Astrocyte (in vitro differentiated cells and primary cell): ENCODE results near the gene SHISAL1. TPM values are rescaled to one million over a fixed set of nuclear protein-coding genes. Genes with fewer than 3 reads are reported as not detected.

Experiments used
- DNase-seq: peaks from one replicate; pipeline ENCODE4 v3.0.0-alpha.2; 2010; ENCODE audit warnings: low read depth
- FAIRE-seq: peaks from 2 replicates; lab custom pipeline; 2011; peaks lifted over from hg19 to GRCh38; lab: Jason Lieb, UNC
- H2AFZ ChIP-seq: 2 replicates; pipeline ENCODE4 v1.6.0; 2012; ENCODE audit warnings: low read depth, low read length, inconsistent platforms
- H3K27ac ChIP-seq: 2 replicates; pipeline ENCODE4 v1.5.1; 2011; ENCODE audit warnings: low read depth, low read length, inconsistent platforms
- H3K27me3 ChIP-seq: 2 replicates; pipeline ENCODE4 v1.6.0; 2011; ENCODE audit warnings: low read length, inconsistent platforms; ENCODE audit not compliant: insufficient read depth
- H3K36me3 ChIP-seq: 2 replicates; pipeline ENCODE4 v1.5.1; 2011; ENCODE audit warnings: low read length, inconsistent platforms; ENCODE audit not compliant: insufficient read depth
- H3K4me1 ChIP-seq: 2 replicates; pipeline ENCODE4 v1.5.1; 2011; ENCODE audit warnings: low read length, inconsistent platforms; ENCODE audit not compliant: insufficient read depth
- H3K4me2 ChIP-seq: 2 replicates; pipeline ENCODE4 v1.6.0; 2012; ENCODE audit warnings: low read length, inconsistent platforms
- H3K4me3 ChIP-seq: 2 replicates; pipeline ENCODE4 v1.5.1; 2011; ENCODE audit warnings: low read depth, mild to moderate bottlenecking, low read length, inconsistent platforms; ENCODE audit not compliant: insufficient read depth
- H3K79me2 ChIP-seq: 2 replicates; pipeline ENCODE4 v1.6.0; 2012; ENCODE audit warnings: mild to moderate bottlenecking, low read length, inconsistent platforms; ENCODE audit not compliant: insufficient read depth
- H3K9ac ChIP-seq: 2 replicates; pipeline ENCODE4 v1.6.0; 2012; ENCODE audit warnings: mild to moderate bottlenecking, low read length, inconsistent platforms
- H3K9me3 ChIP-seq: 2 replicates; pipeline ENCODE4 v1.5.1; 2012; ENCODE audit warnings: low read depth, mild to moderate bottlenecking, low read length, inconsistent platforms; ENCODE audit not compliant: insufficient read depth
- H4K20me1 ChIP-seq: 2 replicates; pipeline ENCODE4 v1.6.0; 2012; ENCODE audit warnings: low read length, inconsistent platforms; ENCODE audit not compliant: insufficient read depth
- H3K27ac Mint-ChIP-seq: one replicate; pipeline ENCODE4 v1.8.0; 2021; ENCODE audit warnings: mild to moderate bottlenecking, mixed read lengths; ENCODE audit not compliant: unreplicated experiment
- H3K27me3 Mint-ChIP-seq: one replicate; pipeline ENCODE4 v1.8.0; 2021; ENCODE audit warnings: low read depth, mixed read lengths; ENCODE audit not compliant: unreplicated experiment
- H3K36me3 Mint-ChIP-seq: one replicate; pipeline ENCODE4 v1.8.0; 2021; ENCODE audit warnings: low read depth, mixed read lengths; ENCODE audit not compliant: unreplicated experiment
- H3K4me1 Mint-ChIP-seq: one replicate; pipeline ENCODE4 v1.8.0; 2021; ENCODE audit warnings: low read depth, mixed read lengths; ENCODE audit not compliant: unreplicated experiment
- H3K4me3 Mint-ChIP-seq: one replicate; pipeline ENCODE4 v1.8.0; 2021; ENCODE audit warnings: mild to moderate bottlenecking, moderate library complexity, mixed read lengths; ENCODE audit not compliant: unreplicated experiment
- H3K9me3 Mint-ChIP-seq: one replicate; pipeline ENCODE4 v1.8.0; 2021; ENCODE audit warnings: mild to moderate bottlenecking, mixed read lengths; ENCODE audit not compliant: unreplicated experiment
- CTCF ChIP-seq: IDR thresholded peaks from 2 replicates; pipeline ENCODE4 v1.5.1; 2011; ENCODE audit warnings: low read depth, mild to moderate bottlenecking, inconsistent platforms, low read length, moderate library complexity; ENCODE audit not compliant: insufficient read depth
- EZH2 ChIP-seq: IDR thresholded peaks from 2 replicates; pipeline ENCODE4 v1.6.1; 2012; ENCODE audit warnings: mild to moderate bottlenecking, low read length, inconsistent platforms; ENCODE audit not compliant: insufficient read depth
- total RNA-seq: library from RNA; stranded (reverse); gene quantifications from 2 replicates; pipeline ENCODE4 v1.2.1, GENCODE V29; 2021

The SHISAL1 gene
- total RNA-seq, 1 donor from 2014 or later: 0.36 TPM

GRCh38 chr22:44351685-44352377, 39.1 kb upstream of the SHISAL1 start:
- Histone ChIP-seq H3K4me1 (peaks cover 15% of the 10 kb centered on the region), H4K20me1 (no peaks in the 10 kb centered on the region), H3K9ac (peak overlapping the region; percentile 33), H3K79me2 (no peaks in the 10 kb centered on the region), H2AFZ (no peak overlapping the region), H3K4me3 (no peak overlapping the region), H3K4me2 (peak overlapping the region; percentile 76), H3K27me3 (peaks cover 22% of the 10 kb centered on the region), H3K36me3 (no peaks in the 10 kb centered on the region), H3K9me3 (no peaks in the 10 kb centered on the region), H3K27ac (peak overlapping the region; percentile 24)
- peak overlapping the region; percentile 78 for H3K27ac Mint-ChIP-seq
- no peak overlapping the region for H3K4me3 Mint-ChIP-seq
- H3K9me3 Mint-ChIP-seq: no peaks in the 10 kb centered on the region
- H3K36me3 Mint-ChIP-seq: no peaks in the 10 kb centered on the region
- TF ChIP-seq CTCF (no peak), EZH2 (no peak)
- peaks cover 47% of the 10 kb centered on the region for H3K27me3 Mint-ChIP-seq
- DNase-seq: peak; percentile 93
- H3K4me1 Mint-ChIP-seq: peaks cover 15% of the 10 kb centered on the region
- peak; percentile 54 for FAIRE-seq

GRCh38 chr22:44351037-44351436, 38.3 kb upstream of the SHISAL1 start:
- peaks cover 22% of the 10 kb centered on the region for H3K27me3 ChIP-seq
- no peaks in the 10 kb centered on the region for H4K20me1 ChIP-seq
- no peaks in the 10 kb centered on the region for H3K79me2 ChIP-seq
- DNase-seq (no peak), FAIRE-seq (no peak)
- H2AFZ ChIP-seq: no peak overlapping the region
- Mint-ChIP-seq H3K9me3 (no peaks in the 10 kb centered on the region), H3K4me1 (peaks cover 16% of the 10 kb centered on the region), H3K36me3 (no peaks in the 10 kb centered on the region), H3K27me3 (peaks cover 50% of the 10 kb centered on the region), H3K27ac (peak overlapping the region; percentile 68), H3K4me3 (no peak overlapping the region)
- peak overlapping the region; percentile 33 for H3K9ac ChIP-seq
- TF ChIP-seq CTCF (no peak), EZH2 (no peak)
- H3K4me1 ChIP-seq: peaks cover 15% of the 10 kb centered on the region
- no peaks in the 10 kb centered on the region for H3K36me3 ChIP-seq
- H3K27ac ChIP-seq: peak overlapping the region; percentile 9
- H3K4me2 ChIP-seq: peak overlapping the region; percentile 76
- H3K4me3 ChIP-seq: no peak overlapping the region
- no peaks in the 10 kb centered on the region for H3K9me3 ChIP-seq

GRCh38 chr22:44349594-44349993, 36.8 kb upstream of the SHISAL1 start:
- DNase-seq: no peak
- peaks cover 15% of the 10 kb centered on the region for H3K4me1 ChIP-seq
- peaks cover 55% of the 10 kb centered on the region for H3K27me3 Mint-ChIP-seq
- no peak overlapping the region for H3K4me3 ChIP-seq
- H4K20me1 ChIP-seq: no peaks in the 10 kb centered on the region
- no peak overlapping the region for H3K4me3 Mint-ChIP-seq
- H3K9ac ChIP-seq: no peak overlapping the region
- no peak overlapping the region for H3K27ac ChIP-seq
- H2AFZ ChIP-seq: no peak overlapping the region
- no peak for FAIRE-seq
- H3K27me3 ChIP-seq: peaks cover 25% of the 10 kb centered on the region
- no peak overlapping the region for H3K4me2 ChIP-seq
- no peaks in the 10 kb centered on the region for H3K9me3 Mint-ChIP-seq
- no peaks in the 10 kb centered on the region for H3K36me3 ChIP-seq
- no peaks in the 10 kb centered on the region for H3K9me3 ChIP-seq
- no peaks in the 10 kb centered on the region for H3K36me3 Mint-ChIP-seq
- no peaks in the 10 kb centered on the region for H3K79me2 ChIP-seq
- TF ChIP-seq EZH2: no peak
- no peak for TF ChIP-seq CTCF
- H3K27ac Mint-ChIP-seq: no peak overlapping the region
- H3K4me1 Mint-ChIP-seq: peaks cover 18% of the 10 kb centered on the region
